HG02870 (cell line): ENCODE measurements around the gene CHERP.
A peak's percentile ranks its signal among the peaks of the same experiment; 100 is the strongest.
"Not testable (repeated sequence)": the region's sequence is repeated elsewhere in the genome, so short reads cannot be mapped to it uniquely, and the experiment has no call there.

Experiments used
- ATAC-seq: cut with Tn5 transposase; IDR thresholded peaks from one replicate; pipeline ENCODE4 v1.9.1; 2021; ENCODE audit warnings: mild to moderate bottlenecking, moderate library complexity; ENCODE audit not compliant: unreplicated experiment

The CHERP gene

DNA sequence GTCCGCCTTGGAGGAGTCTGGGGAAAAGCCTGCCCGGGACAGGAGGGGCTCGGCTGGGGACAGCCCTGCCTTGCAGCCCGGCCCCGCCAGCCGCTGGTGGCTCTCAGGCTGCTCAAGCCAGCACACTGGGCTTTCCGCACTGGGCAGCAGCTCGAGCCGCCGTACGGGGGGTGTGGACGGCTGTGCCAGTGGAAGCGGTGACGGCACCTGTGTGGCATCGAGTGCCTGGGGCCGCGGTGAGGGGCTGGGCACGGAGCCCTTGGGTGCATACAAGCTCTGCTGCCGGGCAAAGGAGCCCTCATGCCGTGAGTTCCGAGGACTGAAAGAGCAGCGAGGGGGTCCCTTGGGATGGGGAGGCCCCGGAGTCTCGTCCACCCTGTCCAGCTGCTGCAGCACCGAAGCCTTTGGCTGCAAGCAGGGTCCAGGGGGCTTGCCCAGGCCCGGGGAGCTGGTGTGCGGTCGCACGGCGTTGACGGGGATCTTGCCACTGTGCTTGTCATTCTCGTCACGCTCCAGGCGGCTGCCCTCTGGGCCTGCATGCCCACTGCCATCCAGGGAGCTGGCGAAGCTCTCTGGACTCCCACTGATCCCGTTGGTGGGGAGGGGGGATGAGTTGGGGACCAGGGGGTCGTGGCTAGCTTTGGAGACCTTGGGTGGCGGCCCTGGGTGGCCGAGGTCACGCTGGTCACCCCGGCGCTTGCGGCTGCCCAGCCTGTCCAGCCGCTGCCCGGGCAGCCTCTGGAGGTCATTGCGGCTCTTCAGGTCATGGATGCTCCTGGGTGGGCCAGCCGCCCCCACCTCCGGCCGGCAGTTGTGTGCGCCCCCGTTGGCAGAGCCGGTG lies 34.7 kb upstream of the CHERP start:
- ATAC-seq, result no peak

DNA sequence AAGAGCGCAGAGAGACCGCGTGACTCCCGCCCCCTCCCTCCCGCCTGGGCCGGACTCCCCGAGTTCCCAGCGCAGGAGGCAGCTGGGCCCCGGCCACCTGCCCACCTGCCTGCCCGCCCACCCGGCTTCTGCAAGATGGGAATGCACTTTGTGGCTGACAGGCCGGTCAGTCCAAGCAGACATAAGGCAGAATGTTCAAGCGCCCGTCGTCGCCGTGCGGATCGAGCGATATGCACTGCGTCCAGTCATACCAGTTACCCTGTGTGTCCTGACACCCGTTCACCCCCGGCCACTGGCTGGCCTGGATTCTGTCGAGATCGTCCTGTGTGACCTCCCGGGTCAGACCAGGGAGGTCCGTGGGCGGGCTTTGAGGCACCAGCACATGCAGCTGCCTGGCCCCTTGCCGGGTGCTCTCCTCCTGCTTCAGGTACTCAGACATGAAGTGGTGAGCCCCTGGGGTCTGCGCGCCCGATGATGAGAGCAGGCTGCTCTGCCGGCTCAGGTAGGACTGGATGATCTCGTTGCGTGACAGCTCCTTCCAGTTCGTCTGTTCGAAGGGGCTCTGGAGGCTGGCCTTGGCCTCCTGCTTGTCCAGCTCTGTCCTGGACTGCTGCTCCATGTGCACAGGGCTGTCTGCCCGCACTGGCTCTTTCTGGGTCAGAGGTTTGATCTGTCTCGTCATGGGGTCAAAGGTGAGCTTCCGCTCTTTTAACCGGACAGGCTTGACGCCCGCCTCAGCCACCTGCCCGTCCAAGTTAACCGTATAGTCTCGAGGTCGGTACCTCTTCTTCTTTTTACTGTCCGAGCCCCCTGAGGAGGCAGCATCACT lies 33.8 kb upstream of the CHERP start:
- ATAC-seq, result no peak

DNA sequence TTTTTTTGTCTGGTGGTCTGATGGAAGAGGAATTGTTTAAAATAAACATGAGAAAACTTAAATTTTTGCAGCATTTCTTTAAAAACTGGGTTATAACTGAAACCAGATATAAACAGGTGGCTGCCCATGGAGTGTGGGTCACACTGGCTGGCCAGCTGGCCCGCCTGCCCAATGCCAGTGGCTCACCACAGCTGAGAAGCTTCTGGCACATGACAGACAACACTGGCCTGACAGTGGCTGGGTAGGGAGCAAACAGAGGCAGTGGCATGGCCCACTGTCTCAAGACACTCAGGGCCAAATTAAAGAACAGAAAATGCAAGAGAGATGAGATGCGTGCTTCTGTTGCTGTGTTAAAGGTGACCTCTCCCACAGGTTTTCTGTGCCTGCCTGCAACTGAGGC lies 33.0 kb upstream of the CHERP start:
- ATAC-seq, result no peak

DNA sequence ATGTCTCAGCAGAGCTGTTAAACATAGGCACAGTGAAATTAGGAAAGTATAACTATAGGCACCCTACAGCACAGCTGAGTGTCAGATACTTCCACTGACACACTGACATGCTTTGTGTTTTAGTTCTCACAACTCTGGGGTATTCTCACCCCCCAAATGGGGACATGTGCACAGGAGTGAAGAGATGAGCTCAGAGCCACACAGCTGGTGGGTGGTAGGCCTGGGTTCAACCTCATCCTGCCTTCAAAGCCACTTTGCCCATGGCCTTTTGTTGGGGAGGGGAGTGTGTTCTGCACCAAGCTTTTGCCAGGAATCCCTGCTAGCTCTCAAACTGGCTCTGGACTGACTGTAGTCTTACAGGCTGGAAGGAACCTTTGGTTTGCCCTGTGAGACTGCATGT lies 31.7 kb upstream of the CHERP start:
- no peak for ATAC-seq

DNA sequence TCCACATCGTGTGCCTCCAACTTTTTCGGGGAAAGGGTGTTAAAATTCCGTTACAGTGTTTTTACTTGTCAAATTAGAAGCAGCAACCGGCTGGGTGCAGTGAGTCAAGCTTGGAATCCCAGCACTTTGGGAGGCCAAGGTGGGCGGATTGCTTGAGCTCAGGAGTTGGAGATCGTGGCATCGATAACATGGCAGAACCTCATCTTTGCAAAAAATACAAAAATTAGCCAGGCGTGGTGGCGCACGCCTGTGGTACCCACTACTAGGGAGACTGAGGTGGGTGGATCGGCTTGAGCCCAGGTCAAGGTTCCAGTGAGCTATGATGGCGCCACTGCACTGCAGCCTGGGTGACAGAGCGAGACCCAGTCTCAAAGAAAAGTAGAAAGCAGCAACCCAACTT lies 31.1 kb upstream of the CHERP start:
- no peak for ATAC-seq

DNA sequence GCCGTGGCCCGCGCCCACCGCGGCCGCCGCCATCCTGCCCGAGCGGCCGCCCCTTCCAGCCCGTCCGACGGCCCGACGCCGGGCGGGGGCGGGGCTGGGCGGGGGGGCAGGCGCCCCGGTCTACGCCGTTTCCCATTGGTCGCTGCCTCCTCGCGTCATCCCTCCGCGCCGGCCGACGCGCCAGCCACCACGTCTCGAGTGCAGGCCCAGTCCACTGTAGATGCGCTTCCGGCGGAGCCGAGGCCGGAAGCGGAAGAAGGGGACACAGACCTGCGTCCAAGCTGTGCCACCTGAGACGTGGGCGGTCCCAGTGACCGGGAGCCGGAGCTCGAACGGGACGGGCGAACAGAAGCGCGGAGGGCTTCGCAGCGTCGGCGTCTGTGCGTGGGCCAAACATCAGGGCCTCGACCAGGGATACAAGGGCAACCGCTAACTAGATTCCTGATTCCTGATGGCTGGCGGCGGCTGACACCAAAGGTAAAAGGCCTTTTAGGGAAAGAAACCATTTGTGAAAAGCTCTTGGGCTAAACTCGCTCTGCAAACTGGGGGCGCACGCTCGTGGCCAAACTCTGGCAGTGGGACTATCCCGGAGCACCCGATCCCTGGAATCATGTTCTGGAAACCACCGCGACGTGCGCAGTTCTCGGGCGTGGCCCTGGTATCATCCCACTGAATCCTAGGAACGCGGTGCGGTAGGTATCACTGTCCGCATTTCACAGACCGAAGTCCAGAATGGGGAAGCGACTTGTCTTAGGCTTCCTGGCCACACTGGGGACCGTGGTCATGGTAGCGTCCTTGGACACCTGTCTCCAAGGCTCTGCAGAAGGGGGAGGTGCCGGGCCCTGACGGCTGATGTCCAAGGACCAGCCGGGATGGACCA lies 30.3 kb upstream of the CHERP start, which contains the start of gene SLC35E1:
Gene SLC35E1, minus strand, starts transcription at position 84 of the 880 bp plus-strand sequence. Its CDS starts 51 bp downstream, at position 33.
- peak; percentile 73 for ATAC-seq

DNA sequence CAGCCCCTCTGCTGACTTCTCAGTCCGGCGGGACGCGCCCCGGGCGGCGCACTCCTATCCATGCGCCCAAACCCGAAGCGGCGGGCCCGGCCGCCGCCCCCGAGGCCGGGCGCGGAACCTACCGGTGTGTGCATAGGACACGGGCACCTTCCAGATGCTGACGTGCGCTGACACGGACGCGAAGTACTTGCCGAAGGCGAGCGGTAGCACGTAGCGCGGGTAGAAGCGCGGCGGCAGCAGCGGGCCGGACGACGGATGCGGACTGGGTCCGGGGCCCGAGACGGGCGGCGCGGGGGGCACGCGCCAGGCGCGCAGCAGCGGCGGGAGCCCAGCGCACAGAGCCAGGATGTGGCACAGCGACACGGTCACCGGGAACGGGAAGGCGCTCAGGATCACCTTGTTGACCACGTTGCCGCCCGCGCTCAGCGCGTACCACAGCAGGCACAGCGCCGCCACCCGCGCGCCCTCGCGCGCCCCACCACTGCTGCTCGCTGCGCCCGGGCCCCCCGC lies 29.6 kb upstream of the CHERP start:
- peak; percentile 25 for ATAC-seq

DNA sequence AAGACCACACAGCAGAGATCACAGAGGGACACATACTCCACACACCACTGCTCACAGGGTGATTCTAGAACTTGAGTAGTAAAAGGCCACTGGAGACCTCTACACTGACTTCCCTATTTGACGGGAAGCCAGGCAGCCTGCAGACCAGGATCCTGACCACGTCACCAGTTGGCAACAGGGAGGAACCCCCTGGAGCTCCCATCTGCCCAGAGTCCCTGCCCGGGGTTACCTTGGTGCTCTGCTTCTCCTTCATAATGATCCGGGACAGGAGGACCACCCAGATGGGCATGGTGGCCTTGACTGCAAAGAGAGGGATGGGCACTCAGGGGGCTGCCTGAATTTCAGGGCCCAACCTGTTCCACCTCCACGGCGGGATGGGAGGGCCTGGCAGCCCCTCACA lies 29.0 kb upstream of the CHERP start:
- ATAC-seq, result no peak

DNA sequence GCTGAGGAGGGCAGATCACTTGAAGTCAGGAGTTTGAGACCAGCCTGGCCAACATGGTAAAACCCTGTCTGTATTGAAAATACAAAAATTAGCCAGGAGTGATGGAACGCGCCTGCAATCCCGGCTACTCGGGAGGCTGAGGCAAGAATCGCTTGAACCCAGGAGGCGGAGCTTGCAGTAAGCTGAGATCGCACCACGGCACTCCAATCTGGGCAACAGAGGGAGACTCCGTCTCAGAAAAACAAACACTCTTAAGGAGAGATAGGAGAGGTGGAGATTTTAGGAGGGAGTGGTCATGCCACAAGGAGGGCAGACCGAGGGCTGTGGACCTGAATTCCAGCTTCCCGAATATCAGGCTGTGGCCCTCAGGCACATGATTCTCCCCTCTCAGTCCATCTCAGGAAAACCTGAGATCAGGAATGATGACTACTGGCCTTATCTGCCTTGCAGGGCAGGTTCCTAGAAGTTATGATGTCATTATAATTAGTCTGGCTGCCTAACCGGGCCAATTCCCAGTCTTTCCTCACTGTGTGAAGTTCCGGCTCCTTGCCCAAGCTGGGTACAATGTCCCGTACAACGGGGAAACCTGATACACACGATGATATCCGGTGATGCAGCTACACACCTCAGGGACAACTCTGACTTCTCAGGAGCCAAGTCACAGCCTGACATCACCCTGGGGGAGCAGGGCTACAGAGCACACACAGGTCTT lies 27.5 kb upstream of the CHERP start:
- no peak for ATAC-seq

DNA sequence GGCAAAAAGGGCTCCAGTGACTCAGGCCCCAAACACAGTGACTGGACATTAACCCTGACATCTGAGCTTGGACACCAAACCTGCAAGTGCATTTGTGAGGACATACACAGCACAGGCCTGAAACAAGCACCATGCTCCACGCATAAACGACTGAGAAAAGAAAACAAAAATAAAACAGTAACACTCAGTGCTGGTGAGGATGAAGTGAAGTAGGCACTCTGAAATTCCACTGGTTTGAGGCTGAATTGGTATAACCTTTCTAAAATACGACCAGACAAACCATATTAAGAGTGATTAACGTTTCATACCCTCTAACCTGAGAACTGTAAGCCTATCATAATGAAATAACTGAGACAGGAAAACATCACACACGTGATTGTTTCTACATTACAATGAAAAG lies 24.5 kb upstream of the CHERP start:
- no peak for ATAC-seq

DNA sequence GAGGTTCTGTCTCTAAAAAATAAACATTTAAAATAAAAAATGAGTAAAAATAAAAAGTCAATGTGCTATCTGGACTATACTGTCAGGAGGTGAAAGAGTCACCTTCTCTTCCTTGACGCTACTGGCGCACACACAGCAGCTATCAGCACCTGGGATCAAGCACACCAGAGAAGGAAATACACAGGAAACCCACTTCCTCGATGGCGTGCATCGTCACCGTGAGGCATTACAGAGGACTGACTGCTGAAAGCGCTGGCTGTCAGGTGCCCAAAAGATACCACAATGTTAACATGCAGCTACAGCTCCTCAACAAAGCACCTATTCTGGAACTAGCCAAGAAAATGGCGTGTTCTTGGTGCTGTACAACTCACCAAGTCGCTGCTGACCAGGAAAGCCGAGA lies 23.9 kb upstream of the CHERP start:
- no peak for ATAC-seq

DNA sequence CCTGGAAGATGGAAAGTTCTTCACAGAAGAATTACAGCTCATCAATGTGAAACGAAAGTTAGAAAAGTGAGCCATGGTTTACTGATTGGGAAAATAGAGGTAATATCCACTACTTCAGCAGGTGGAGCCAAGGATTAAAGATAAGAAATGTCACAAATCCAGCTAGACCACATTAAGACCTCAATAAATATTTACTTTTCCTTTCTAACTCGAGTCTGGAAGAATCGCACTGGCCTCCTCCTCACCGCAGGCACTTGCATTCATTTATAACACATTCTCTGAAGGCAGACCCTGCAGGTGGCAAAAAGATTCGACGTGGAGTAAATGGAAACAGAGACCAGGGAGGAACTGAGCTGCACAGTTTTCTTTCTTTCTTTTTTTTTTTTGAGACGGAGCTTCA lies 22.6 kb upstream of the CHERP start:
- no peak for ATAC-seq

DNA sequence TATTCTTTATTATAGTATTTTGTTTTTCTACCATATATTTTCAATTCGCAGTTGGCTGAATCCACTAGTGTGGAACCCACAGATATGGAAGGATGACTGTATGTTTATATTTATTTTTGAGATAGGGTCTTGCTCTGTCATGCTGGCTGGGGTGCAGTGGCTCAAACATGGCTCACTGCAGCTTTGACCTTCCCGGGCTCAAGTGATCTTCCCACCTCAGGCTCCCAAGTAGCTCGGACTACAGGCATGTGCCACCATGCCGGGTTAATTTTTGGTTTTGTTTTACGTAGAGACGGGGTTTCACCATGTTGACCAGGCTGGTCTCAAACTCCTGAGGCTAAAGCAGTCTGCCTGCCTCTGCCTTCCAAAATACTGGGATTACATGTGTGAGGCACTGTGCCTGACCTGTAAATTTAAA lies 20.4 kb upstream of the CHERP start:
- ATAC-seq, result no peak

DNA sequence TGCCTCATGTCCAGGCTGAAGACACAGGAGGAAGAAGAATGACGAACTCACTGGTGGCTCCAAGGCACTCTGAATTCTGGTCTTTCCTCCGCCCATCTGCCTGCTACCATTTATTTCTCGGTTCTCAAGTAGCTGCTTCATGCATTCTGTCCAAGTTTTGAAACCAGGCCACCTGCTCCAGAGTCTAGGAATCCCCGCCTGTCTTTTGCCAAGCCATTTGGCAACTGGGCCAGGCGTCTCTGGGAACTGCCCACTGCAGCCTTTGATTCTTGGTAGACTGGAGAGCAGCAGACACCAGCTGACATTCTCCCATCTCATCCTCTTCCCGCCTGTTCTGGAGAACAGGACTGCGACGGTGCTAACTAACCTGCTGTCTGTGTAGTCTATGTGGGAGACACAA lies 19.1 kb upstream of the CHERP start:
- ATAC-seq, result no peak

DNA sequence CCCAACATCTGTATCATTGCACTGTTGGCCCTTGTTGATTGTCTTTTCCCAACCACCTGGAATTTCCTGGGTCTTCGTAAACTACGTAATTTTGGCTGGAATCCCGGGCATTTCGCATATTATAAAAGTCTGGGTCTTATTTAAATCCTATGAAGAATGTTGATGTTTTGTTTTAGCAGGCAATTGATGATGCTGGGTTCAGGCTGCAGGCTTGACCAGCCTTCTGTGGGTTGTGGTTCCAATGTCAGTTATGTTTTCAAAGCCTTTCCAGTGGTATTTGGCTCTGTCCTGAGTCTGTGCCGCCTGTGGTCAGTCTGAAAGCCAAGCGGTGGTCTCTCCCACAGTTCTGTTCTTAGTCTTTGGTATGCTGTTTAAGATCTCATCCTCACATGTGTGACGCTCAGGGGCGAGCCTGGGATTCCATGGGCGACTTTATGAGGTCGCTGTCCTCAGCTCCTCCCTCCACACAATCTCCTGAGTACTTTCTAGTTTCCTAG lies 17.6 kb upstream of the CHERP start:
- no peak for ATAC-seq

DNA sequence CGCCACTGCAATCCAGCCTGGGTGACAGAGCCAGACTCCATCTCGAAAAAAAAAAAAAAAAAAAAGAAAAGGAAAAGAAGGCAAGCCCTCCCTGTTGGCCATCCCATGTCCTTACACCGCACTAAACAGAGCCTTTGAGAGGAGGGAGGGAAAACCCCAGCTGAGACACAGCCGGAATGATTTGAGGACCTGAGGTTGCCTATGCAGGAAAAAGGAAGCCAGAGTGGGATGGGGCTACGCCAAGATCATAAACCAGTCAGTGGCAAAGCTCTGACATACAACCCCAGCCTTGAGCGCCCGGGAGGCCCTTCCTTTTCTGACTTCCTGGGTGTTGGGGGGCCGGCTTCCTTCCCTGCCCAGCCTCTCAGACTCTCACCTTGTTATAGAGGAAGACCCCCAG lies 12.5 kb upstream of the CHERP start:
- ATAC-seq, result no peak

DNA sequence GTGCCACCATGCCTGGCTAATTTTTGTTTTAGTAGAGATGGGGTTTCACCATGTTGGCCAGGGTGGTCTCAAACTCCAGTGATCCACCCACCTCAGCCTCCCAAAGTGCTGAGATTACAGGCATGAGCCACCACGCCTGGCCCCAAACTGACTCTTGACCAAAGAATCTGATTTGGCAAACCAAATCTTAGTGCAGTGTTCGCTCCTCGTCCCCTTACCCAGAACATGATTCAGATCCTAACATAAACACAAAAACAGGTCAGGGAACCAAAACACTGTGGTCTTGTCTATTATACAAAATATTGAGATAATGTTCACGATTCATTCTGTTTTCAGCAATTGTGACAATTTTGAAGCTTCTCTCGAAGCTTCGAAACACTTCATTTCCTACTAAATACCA lies 9.7 kb upstream of the CHERP start:
- ATAC-seq, result not testable (repeated sequence)

DNA sequence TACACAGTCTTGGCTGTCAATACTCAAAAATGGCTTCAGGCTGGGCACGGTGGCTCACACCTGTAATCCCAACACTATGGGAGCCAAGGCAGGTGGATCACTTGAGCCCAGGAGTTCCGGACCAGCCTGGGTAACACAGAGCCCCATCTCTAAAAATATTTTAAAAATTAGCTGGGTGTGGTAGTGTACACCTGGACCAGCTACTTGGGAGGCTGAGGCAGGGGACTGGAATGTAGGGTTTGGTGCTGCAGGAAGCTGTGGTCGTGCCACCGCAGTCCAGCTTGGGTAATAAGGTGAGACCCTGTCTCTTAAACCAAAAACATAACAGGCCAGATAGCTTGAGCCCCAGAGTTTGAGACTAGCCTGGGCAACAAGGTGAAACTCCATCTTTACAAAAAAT lies 6.7 kb upstream of the CHERP start:
- ATAC-seq, result no peak

DNA sequence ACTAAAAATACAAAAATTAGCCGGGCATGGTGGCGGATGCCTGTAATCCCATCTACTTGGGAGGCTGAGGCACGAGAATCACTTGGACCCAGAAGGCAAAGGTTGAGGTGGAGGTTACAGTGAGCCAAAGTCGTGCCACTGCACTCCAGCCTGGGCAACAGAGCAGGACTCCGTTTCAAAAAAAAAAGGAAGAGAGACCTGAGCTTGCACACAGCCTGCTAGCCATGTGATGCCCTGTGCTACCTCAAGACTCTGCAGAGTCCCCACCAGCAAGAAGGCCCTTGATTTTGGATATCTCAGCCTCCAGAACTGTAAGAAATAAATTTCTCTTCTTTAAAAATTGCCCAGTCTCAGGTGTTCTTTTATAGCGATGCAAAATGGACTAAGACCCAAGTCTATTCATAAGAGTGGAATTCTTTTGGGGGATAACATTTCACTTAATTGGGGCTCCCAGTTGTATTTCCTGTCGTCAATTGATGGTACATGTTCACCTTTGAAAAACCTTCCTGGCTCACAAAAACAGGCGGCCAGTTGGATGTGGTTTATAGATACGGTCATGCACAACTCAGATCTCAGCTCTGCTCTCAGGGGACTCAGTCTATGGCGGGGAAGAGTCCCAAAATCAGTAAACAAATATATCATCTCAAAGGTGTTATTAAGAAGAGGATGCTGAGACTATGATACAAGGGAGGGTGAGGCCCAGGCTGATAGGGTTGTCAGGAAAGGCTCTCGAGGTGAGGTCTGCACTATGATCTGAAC lies 2.4 kb upstream of the CHERP start:
- no peak for ATAC-seq
